ENCODE data around the gene ABCB9.

Gene ABCB9

DNA sequence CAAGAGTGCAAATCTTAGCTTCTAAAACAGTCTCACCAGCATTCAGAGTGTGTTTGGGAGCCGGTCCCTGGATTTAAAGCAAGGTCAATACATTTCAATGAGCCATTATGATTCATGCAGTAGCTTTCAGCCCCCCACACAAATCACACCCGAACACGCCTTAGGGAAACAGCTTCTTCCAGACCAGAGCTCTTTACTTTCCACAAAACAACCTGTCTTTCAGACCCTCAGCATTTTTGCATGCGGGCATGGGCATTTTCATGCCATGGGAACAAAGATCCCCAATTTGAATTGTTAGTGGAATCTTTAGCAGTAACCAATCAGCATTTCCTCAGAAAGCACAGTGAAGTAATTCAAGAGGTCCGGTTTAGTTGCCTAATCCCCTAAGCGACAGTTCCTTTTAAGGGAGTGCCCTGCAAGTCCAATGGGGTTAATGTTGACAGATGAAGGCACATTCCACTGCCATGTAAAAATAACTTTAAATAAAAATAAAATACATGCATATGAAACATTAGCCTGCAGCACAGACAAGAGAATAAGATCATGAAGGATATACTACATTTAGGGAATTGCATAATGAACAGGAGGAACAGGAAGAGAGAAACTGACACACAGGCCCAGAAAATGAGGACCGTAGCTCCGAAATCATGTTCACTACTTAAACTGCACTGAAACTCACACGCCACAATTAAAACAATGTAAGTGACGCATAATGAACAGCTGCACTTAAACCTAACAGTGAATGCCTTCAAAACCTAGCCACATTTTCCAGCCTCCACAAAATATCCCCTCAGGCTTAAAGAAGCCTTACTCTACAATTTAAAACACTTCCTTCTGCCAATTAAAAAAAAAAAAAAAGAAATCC, 74.4 kb downstream of the ABCB9 start:
- DNase-seq = no peak

DNA sequence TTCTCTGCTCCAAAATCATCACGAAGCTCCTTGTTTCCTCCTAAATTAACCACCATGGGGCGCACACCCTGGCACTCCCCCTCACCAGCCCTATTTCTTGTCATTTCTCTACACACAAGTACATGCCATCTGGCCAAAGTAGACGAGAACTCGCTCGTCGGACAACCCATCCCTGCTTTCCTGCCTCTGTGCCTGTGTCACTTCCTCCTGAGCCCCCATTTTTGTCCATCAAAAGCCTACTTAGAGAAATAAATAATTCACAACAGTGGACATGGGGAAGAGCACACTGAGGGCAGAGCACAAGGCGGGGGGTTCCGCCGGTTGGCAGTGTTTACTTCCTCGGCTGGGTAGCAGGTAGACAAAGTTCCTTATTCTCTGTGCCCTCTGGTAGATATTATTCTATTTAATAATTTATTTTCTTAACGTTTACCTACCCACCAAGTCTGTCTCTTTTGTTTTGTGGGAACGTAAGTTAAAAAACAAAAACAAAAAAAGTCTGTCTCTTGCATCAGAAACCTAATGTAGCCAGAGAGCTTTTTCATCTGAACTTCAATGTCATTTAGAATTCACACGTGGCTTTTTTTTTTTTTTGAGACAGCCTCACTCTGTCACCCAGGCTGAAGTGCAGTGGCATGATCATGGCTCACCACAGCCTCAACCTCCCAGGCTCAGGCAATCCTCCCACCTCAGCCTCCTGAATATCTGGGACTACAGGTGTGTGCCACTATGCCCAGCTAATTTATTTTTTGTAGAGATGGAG, 76.3 kb downstream of the ABCB9 start:
- no peak for DNase-seq

DNA sequence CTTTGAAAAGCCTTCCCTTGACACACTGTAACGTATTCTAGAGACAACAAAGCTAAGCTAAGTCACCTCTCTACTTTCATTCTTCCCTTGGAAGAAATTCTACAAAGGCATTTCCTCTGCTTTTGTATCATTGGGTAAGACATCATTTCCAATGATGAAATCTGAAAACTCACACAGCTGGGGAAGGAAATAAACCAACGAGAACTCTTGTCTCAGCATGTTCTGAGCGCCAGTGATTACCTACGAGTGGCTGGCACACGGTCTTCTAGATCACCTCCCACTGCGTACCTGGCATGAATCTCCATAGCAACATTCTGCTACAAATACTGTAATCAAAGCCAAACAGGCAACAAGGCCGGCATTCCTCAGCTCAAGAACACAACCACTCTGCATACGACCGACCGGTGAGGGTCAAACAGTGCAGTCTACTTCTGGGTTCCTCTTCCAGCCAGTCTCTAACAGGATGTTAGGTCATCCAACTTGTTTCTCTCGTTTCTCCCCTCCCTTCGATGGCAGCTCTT, 78.0 kb downstream of the ABCB9 start:
- peak; percentile 62 to 78 (median 74) for DNase-seq

DNA sequence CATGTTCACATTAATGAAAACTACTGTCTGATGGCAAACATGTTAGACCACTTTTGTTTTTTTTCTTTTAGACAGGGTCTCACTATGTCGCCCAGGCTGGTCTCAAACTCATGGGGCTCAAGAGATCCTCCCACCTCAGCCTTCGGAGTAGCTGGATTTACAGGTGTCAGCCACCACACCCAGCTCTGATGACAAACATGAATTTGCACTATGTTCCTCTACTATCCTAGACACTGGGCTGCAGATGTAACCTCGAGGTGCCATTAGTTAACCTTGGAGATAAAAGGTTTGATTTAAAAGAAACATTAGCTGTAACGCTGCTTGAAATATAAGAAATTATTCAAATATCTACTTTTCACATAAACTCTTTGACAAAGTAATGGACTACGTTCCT, 78.4 kb downstream of the ABCB9 start:
- no peak for DNase-seq

DNA sequence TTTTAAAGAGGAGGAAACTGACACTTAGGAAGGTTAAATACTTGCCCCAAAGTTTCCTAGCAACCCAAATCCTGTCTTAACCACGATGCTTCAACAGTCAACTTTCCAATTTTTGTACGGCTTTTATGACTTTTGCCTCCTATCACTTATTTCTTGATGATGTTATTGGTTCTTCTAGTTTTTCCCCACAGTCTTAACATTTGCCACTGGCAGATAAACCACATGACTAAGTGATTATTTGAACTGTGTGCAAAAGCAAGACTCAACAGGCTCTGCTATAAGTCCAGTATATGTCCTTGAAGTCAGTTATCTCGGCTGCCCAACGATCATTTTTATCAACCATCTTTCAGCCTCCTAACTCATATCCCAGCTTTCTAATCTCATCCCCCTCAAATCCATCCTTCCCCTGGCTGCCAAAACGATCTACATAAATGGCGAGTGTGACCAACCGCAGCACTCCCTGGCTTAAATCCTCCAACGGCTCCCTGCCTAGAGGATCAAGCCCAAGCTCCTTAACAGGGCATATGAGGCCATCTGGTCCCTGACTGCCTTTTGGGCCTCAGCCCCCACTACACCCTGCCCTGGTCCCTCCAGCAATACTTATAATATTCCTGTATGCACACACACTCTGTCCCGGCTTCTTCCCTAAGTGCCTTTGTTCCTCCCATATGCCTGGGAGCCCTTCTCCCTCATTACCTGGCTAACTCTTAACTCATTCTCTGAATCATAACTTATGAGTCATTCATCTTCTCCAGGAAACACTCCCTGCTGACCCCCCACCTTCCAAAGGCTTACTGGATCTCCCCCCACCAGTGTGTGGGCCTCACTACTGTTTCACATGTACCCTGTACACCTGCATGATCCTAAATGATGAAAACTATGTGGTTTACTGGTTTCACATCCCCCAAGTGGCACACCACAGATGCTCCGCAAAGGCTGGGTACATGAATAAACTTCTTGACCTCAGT, 79.1 kb downstream of the ABCB9 start:
- no peak for DNase-seq

DNA sequence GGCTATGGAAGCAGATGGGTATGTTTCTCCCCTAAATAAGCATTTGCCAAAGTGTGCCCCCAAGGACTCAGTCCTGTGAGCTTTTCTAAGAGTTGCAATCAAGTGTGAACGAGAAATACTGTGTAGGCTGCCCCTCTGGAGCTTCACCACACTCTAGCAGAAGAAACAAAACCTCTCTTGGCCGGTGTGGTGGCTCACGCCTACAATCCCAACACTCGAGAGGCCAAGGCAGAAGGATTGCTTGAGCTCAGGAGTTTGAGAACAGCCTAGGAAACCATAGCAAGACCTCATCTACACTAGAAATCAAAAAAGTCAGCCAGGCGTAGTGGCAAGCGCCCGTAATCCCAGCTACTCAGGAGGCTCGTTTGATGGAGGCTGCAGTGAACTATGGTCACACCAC, 80.1 kb downstream of the ABCB9 start:
- DNase-seq = no peak

DNA sequence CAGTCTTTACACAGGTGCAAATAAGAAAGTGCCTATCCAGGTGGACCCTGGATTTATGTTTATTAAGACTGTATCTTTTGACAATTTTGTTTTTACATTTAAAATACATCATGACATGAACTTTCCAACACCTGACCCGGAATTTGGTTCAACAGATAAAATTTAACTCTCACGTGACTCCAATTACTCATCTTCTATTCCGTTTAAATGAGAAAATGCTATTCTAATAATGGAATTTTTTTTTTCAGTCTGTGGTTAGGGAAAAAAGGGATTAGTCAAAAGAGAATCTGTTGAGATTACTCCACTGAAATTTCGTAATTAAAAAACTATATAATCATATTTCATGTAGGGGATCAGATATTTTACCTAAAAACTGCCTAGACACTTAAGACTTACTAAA, 81.4 kb downstream of the ABCB9 start:
- DNase-seq = no peak

DNA sequence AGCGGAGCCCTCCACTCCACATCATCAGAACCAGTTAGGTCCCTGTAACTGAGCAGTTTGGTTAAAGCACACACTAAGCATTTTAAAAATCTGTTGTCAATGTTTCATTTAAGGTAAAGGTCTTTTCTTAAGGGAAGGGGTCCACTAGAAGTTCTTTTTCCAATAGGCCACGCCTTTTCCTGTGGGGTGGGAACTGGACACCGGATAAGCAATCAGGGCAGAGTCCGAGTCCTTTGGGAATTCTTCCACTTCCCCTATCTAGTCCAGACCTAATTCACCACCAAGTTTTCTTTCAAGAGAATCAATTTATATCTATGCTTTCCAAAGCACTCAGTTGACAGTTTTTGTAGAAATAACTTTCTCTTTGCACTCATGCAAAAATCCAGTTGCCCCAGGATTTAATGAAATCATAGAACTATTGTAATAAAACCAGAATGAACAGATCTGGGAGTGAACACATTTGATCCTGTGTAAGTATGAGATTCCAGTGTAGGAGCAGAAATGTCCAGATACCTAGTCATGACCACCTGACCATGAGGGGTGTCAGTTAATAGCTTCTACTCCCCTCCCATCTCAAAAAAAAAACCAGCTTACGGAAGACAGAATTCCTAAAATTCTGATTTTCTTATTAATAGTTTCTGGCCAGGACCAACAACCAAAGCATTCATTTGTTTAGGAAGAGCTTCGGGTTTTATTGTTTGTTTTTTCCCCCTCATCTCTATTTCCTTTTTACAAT, 82.0 kb downstream of the ABCB9 start:
- no peak for DNase-seq

DNA sequence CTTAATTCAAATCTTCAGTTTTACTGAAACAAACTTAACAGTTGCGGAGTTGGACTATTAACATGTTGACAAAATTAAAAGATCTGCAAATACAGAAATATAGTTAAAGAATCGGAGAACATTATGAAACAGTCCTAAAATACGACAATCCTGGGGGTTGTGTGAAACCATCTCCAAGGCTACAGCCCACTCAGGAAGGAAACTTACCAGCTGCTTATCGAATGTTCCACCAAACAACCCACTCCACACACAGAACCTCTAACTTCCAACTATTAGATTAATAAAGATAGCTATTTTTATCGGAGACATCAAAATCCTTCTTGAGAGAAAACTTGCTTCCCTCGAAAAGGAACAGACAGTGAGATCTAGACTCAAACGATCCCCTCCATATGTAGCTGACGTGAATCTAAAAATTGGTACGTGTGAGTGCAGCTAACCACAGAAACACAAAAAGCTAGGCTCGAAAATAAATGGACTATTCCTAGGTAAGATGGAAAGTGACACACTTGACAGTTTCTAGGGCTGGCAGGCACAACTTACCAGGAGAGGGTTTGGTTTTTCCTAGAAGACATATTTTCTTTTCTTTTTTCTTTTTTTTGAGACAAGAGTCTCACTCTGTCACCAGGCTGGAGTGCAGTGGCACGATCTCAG, 83.2 kb downstream of the ABCB9 start:
- DNase-seq = no peak

DNA sequence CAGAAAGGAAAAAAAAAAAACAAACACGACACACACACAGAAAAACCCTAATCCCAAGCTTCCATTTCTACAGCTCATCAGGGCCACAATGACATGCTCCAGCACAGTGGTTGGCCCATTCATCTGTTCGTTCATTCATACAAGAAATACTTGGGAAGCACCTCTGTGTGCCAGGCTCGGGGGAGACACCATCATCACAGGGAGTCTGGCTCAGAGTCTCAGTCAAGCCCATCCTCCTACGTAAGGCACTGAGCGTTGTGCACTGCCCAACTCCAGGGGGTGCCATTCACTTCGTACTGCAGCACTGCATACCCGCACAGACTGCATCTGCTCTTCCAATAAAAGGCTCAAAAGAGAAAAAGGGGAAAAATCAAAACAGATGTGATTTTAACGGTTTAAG, 85.6 kb downstream of the ABCB9 start:
- peak in 2 of 6 experiments; percentile 14 to 18 for DNase-seq

DNA sequence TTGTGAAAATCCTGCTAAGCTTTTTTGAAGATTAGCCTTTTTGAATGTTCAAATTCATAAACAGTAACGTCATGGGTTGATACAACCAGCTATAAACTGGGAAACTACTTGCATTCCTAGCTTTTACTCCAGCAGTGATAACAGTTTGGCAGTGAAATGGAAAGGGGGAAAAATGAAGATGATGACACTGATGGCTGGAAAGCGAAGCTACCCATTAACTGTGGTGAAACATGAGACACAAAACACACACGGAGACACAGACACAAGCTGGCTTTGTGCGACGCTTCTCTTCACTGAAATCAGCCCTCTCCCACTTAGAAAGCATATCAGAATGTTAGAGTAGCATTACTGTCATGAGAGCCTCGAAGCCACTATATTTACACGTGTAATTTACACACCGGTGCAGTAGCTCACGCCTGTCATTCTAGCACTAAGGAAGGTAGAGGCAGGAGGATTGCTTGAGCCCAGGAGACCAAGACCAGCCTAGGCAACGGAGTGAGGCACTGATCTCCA, 86.1 kb downstream of the ABCB9 start:
- no peak for DNase-seq

All from stimulated activated naive CD4-positive, alpha-beta T cell (primary cell).